C4-2B (cell line): Measurements from ENCODE around the gene AK5.

ENCODE experiments used
- H3K27ac ChIP-seq: fragments of 450-650 bp; 2 replicates; pipeline ENCODE4 v1.5.1; 2017
- ZFX ChIP-seq: fragments of 450-650 bp; IDR thresholded peaks from 2 replicates; pipeline ENCODE4 v1.6.1; 2017
- TF ChIP-seq, protein P1 (sequence below): fragments of 450-650 bp; conservative IDR thresholded peaks from 2 replicates; pipeline ENCODE4 v1.5.1; 2017; ENCODE audit warnings: mild to moderate bottlenecking

Gene AK5

DNA sequence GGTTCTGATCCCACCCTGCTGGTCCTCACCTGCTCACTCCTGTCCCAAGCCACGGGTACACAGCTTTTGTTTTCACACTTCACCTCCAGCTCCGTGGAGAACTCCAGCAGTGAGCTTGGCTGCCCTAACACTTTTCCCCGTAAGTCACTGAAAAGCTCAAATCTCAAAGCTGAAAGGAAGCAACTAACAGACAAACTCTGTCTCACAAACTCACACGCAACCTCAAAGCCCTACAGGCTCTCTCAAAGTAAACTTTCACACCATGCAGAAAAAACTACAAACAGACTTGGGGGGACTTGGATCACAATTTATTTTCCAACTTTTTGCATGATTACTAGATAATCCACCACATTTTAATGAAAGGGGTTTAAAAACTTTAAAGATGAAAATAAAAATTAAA is 88.3 kb downstream of the AK5 start:
- no peak overlapping the region for H3K27ac ChIP-seq

GRCh38 chr1:77370583-77371306 is 88.9 kb downstream of the AK5 start:
- TF ChIP-seq, protein P1, sequence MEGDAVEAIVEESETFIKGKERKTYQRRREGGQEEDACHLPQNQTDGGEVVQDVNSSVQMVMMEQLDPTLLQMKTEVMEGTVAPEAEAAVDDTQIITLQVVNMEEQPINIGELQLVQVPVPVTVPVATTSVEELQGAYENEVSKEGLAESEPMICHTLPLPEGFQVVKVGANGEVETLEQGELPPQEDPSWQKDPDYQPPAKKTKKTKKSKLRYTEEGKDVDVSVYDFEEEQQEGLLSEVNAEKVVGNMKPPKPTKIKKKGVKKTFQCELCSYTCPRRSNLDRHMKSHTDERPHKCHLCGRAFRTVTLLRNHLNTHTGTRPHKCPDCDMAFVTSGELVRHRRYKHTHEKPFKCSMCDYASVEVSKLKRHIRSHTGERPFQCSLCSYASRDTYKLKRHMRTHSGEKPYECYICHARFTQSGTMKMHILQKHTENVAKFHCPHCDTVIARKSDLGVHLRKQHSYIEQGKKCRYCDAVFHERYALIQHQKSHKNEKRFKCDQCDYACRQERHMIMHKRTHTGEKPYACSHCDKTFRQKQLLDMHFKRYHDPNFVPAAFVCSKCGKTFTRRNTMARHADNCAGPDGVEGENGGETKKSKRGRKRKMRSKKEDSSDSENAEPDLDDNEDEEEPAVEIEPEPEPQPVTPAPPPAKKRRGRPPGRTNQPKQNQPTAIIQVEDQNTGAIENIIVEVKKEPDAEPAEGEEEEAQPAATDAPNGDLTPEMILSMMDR, result no peak
- TF ChIP-seq ZFX, result no peak
- H3K27ac ChIP-seq, result no peak overlapping the region

More for the DNA sequence above, 88.3 kb downstream of the AK5 start:
- TF ChIP-seq, protein P1, result no peak
- no peak for TF ChIP-seq ZFX

- no peak overlapping the region for H3K27ac ChIP-seq
- TF ChIP-seq ZFX, result no peak
- TF ChIP-seq, protein P1, result no peak
These were observed 89.6 kb downstream of the AK5 start for GRCh38 chr1:77371396-77371795.

- no peak for TF ChIP-seq ZFX
- TF ChIP-seq, protein P1, result no peak
- H3K27ac ChIP-seq, result no peak overlapping the region
These were observed 91.9 kb downstream of the AK5 start for GRCh38 chr1:77373702-77374101.

GRCh38 chr1:77375541-77375940 is 93.7 kb downstream of the AK5 start:
- no peak for TF ChIP-seq ZFX
- TF ChIP-seq, protein P1, result no peak

DNA sequence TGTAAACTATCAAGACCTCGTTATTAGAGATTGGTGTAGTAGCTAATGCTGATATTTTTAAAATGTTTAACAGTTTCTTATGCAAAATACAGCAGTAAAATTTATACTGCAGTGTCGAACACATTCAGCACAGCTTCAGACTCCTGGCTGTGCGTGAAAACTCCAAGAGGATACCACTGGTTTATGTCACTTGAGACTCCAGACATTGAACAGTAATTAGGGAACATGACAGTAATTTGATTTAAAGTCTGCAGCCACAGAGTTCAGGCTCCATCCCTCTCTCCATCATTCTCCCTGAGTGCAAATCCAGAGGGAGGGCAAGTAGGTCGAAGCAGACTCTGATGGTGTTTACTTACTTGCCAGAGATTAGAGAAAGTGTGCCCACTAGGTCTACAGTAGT is 94.2 kb downstream of the AK5 start:
- no peak for TF ChIP-seq ZFX
- TF ChIP-seq, protein P1, result no peak
- no peak overlapping the region for H3K27ac ChIP-seq

More at GRCh38 chr1:77375541-77375940, 93.7 kb downstream of the AK5 start:
- H3K27ac ChIP-seq, result no peak overlapping the region

- TF ChIP-seq, protein P1, result no peak
- no peak for TF ChIP-seq ZFX
- no peak overlapping the region for H3K27ac ChIP-seq
These were observed 97.1 kb downstream of the AK5 start for GRCh38 chr1:77378723-77379535.
